Measurements from ENCODE around the gene DAP.

DAP gene

GRCh38 chr5:10708189-10708944 lies 52.7 kb downstream of the DAP start:
- no peak for DNase-seq

GRCh38 chr5:10707198-10708142 lies 53.6 kb downstream of the DAP start:
- DNase-seq: no peak

- DNase-seq: no peak
These were observed 54.7 kb downstream of the DAP start for GRCh38 chr5:10706326-10706725.

GRCh38 chr5:10705747-10706146 lies 55.3 kb downstream of the DAP start:
- DNase-seq: no peak

GRCh38 chr5:10704949-10705621 lies 55.9 kb downstream of the DAP start:
- DNase-seq: no peak

- no peak for DNase-seq
These were observed 57.4 kb downstream of the DAP start for GRCh38 chr5:10703676-10704075.

- no peak for DNase-seq
These were observed 58.0 kb downstream of the DAP start for GRCh38 chr5:10702911-10703491.

GRCh38 chr5:10702040-10702629 lies 58.9 kb downstream of the DAP start:
- no peak for DNase-seq

GRCh38 chr5:10701567-10702039 lies 59.4 kb downstream of the DAP start:
- peak in 3 of 4 experiments; percentile 4 to 7 (median 4) for DNase-seq

GRCh38 chr5:10700516-10700915 lies 60.5 kb downstream of the DAP start:
- no peak for DNase-seq

- no peak for DNase-seq
These were observed 61.0 kb downstream of the DAP start for GRCh38 chr5:10699987-10700386.

GRCh38 chr5:10699281-10699874 lies 61.7 kb downstream of the DAP start:
- no peak for DNase-seq

- no peak for DNase-seq
These were observed 65.1 kb downstream of the DAP start for GRCh38 chr5:10695759-10696543.

GRCh38 chr5:10695055-10695649 lies 65.9 kb downstream of the DAP start:
- no peak for DNase-seq

GRCh38 chr5:10691826-10692785 lies 68.9 kb downstream of the DAP start:
- no peak for DNase-seq

GRCh38 chr5:10690460-10691440 lies 70.3 kb downstream of the DAP start:
- no peak for DNase-seq

- DNase-seq: no peak
These were observed 71.5 kb downstream of the DAP start for GRCh38 chr5:10689391-10690081.

Measured in activated CD4-positive, CD25-positive, alpha-beta regulatory T cell (primary cell).